Measurements from ENCODE around the gene XDH. TPM values are rescaled to one million over a fixed set of nuclear protein-coding genes. Genes with fewer than 3 reads are reported as not detected.

Gene XDH
- total and polyA plus RNA-seq, 4 experiments from 2014 or later, result not detected

DNA sequence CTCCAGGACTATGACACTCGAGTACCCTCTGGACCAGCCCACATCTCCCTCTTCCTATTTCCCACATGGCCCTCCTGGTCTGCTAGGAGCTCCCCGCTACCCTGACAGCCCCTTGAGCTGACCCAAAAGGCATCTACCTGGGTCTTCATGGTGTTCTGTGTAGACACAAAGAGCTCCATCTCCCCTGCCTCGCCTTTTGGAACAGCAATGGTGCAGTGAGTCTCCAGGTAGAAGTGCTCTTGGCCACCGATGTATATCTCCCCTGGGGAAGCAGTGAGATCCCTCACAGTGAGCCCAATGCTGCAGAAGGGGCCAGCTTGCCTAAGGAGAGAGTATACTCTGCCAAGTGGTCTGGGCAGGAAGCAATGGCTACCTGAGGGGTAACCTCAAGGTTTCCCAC lies 47.8 kb downstream of the XDH start:
- Mint-ChIP-seq H3K27ac (no peak overlapping the region), H3K36me3 (no peaks in the 10 kb centered on the region), H3K27me3 (peaks cover 2 to 4% of the 10 kb centered on the region in 2 donors), H3K4me3 (no peak overlapping the region), H3K4me1 (no peaks in the 10 kb centered on the region), H3K9me3 (no peaks in the 10 kb centered on the region)
- CTCF ChIA-PET (ENCODE audit: partially characterized antibody), result no interaction called here
- no peak overlapping the region for H3K27ac ChIP-seq (ENCODE audit: low read depth, low read length)
- POLR2A ChIA-PET (ENCODE audit: partially characterized antibody), result no interaction called here
- H3K4me1 ChIP-seq (ENCODE audit: insufficient read depth, low read length), result no peaks in the 10 kb centered on the region
- H3K36me3 ChIP-seq (ENCODE audit: insufficient read depth, low read length), result no peaks in the 10 kb centered on the region
- intact Hi-C loops (cut with micrococcal nuclease), result no loop called here
- no peaks in the 10 kb centered on the region for H3K9me3 ChIP-seq (ENCODE audit: control insufficient read depth in 1 of 2, low read length in 2 of 2)
- H3K27me3 ChIP-seq (ENCODE audit: insufficient read depth, low read length), result no peaks in the 10 kb centered on the region
- no peak overlapping the region for H3K4me3 ChIP-seq (ENCODE audit: low read length in 2 of 2)
- no peak for DNase-seq

DNA sequence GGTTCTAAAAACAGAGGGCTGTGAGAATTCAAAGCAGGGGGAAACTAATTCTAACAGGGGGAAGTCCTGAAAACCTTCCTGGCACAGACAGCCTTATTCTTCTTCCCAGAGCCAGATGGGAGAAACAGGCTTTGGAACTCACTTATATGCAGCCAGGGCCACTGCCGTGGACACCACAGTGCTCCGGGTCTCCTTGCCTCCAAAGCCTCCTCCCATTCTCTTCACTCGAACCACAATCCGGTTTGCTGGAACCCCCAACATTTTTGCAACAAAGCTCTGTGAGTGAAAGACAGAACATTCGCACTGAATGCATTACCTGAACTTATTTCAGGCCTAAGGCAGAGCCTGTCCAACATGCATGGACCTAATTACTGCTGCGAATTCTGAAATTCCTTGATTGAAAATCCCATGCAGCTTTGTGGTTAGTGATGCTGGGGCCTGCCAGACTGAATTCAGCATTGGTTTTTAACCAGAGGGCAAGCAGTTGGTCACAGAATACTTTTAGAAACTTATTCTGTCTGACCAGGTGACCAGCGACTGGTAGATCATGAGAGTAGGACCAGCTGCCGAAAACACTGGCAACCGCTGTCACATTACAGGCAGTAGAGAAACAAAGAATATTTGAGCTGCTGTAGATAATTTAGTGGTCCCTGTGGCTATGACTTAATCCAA lies 48.6 kb downstream of the XDH start:
- POLR2A ChIA-PET (ENCODE audit: partially characterized antibody), result no interaction called here
- no peaks in the 10 kb centered on the region for H3K27me3 ChIP-seq (ENCODE audit: insufficient read depth, low read length)
- H3K36me3 Mint-ChIP-seq, result no peaks in the 10 kb centered on the region
- intact Hi-C loops (cut with micrococcal nuclease), result no loop called here
- no peak overlapping the region for H3K27ac ChIP-seq (ENCODE audit: low read depth, low read length)
- peaks cover 2 to 4% of the 10 kb centered on the region in 2 donors for H3K27me3 Mint-ChIP-seq
- no peaks in the 10 kb centered on the region for H3K4me1 Mint-ChIP-seq
- DNase-seq, result no peak
- no peaks in the 10 kb centered on the region for H3K36me3 ChIP-seq (ENCODE audit: insufficient read depth, low read length)
- H3K9me3 Mint-ChIP-seq, result no peaks in the 10 kb centered on the region
- no peak overlapping the region for H3K27ac Mint-ChIP-seq
- H3K4me3 Mint-ChIP-seq, result no peak overlapping the region
- H3K4me1 ChIP-seq (ENCODE audit: insufficient read depth, low read length), result no peaks in the 10 kb centered on the region
- no peak overlapping the region for H3K4me3 ChIP-seq (ENCODE audit: low read length in 2 of 2)
- no peaks in the 10 kb centered on the region for H3K9me3 ChIP-seq (ENCODE audit: control insufficient read depth in 1 of 2, low read length in 2 of 2)
- CTCF ChIA-PET (ENCODE audit: partially characterized antibody), result no interaction called here

GRCh38 chr2:31365348-31365747 lies 49.2 kb downstream of the XDH start:
- Mint-ChIP-seq H3K27ac (no peak overlapping the region), H3K4me1 (no peaks in the 10 kb centered on the region), H3K36me3 (no peaks in the 10 kb centered on the region), H3K9me3 (no peaks in the 10 kb centered on the region), H3K27me3 (peaks cover 2 to 8% of the 10 kb centered on the region in 2 donors), H3K4me3 (no peak overlapping the region)
- H3K27me3 ChIP-seq (ENCODE audit: insufficient read depth, low read length), result no peaks in the 10 kb centered on the region
- intact Hi-C loops (cut with micrococcal nuclease), result no loop called here
- H3K27ac ChIP-seq (ENCODE audit: low read depth, low read length), result no peak overlapping the region
- H3K9me3 ChIP-seq (ENCODE audit: control insufficient read depth in 1 of 2, low read length in 2 of 2), result no peaks in the 10 kb centered on the region
- no peaks in the 10 kb centered on the region for H3K4me1 ChIP-seq (ENCODE audit: insufficient read depth, low read length)
- POLR2A ChIA-PET (ENCODE audit: partially characterized antibody), result no interaction called here
- H3K4me3 ChIP-seq (ENCODE audit: low read length in 2 of 2), result no peak overlapping the region
- CTCF ChIA-PET (ENCODE audit: partially characterized antibody), result no interaction called here
- DNase-seq, result no peak
- H3K36me3 ChIP-seq (ENCODE audit: insufficient read depth, low read length), result no peaks in the 10 kb centered on the region

DNA sequence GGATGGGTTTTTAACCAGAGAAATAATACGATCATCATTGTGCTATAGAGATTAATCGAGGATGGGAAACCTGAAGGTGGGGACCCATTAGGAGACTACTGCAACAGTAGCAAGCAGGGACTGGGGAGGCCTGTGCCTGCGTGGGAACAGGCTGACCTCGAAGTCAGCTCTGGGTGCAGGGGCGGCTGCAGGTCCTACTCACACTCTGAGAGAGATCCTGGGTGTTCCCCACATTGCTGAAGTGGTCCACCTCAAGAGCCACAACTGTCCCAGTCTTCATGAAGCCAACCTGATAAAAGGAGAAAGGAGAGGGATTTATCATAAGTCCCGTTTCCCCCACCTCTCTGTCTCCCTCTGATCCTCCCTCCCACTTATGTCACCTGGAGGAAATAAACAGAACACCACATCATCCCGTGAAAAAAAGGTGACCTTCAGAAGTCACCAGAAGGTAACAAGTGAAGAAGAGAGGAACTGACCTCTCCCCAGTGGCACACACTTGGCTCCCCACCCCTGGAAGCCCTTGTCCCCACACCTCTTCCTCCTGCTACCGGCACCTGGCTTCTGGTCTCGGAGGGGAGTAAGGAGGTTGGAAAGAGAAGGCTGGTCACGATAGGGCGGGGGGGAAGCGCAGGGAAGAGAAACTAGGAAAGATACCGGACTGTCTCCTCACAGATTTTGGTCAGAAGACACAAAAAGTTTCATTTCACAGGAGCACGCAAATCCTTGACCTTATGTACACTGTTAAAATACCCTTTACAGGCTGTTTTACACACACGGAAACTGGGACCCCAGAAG lies 50.4 kb downstream of the XDH start:
- peak overlapping the region in 1 of 7 donors; percentile 44 for H3K27ac Mint-ChIP-seq
- no peaks in the 10 kb centered on the region for H3K4me1 Mint-ChIP-seq
- CTCF ChIA-PET (ENCODE audit: partially characterized antibody), result no interaction called here

GRCh38 chr2:31362581-31362980 lies 52.0 kb downstream of the XDH start:
- no peak for DNase-seq
- intact Hi-C loops (cut with micrococcal nuclease), result no loop called here
- Mint-ChIP-seq H3K27ac (no peak overlapping the region), H3K4me1 (no peaks in the 10 kb centered on the region), H3K27me3 (peaks cover 8 to 10% of the 10 kb centered on the region in 2 donors), H3K4me3 (no peak overlapping the region), H3K36me3 (no peaks in the 10 kb centered on the region), H3K9me3 (peaks cover 0 to 2% (median 0%) of the 10 kb centered on the region in 8 donors)
- H3K9me3 ChIP-seq (ENCODE audit: control insufficient read depth in 1 of 2, low read length in 2 of 2), result no peaks in the 10 kb centered on the region
- H3K36me3 ChIP-seq (ENCODE audit: insufficient read depth, low read length), result no peaks in the 10 kb centered on the region
- H3K4me3 ChIP-seq (ENCODE audit: low read length in 2 of 2), result no peak overlapping the region
- ChIA-PET CTCF (ENCODE audit: partially characterized antibody) (no interaction called here), POLR2A (ENCODE audit: partially characterized antibody) (no interaction called here)
- H3K27ac ChIP-seq (ENCODE audit: low read depth, low read length), result no peak overlapping the region
- no peaks in the 10 kb centered on the region for H3K27me3 ChIP-seq (ENCODE audit: insufficient read depth, low read length)
- no peaks in the 10 kb centered on the region for H3K4me1 ChIP-seq (ENCODE audit: insufficient read depth, low read length)

More for the DNA sequence above, 50.4 kb downstream of the XDH start:
- H3K27ac ChIP-seq (ENCODE audit: low read depth, low read length), result no peak overlapping the region
- peaks cover 5 to 8% of the 10 kb centered on the region in 2 donors for H3K27me3 Mint-ChIP-seq
- H3K4me3 ChIP-seq (ENCODE audit: low read length in 2 of 2), result no peak overlapping the region
- H3K4me1 ChIP-seq (ENCODE audit: insufficient read depth, low read length), result no peaks in the 10 kb centered on the region
- no peak overlapping the region for H3K4me3 Mint-ChIP-seq
- peaks cover 0 to 2% (median 0%) of the 10 kb centered on the region in 8 donors for H3K9me3 Mint-ChIP-seq
- H3K27me3 ChIP-seq (ENCODE audit: insufficient read depth, low read length), result no peaks in the 10 kb centered on the region
- no peaks in the 10 kb centered on the region for H3K9me3 ChIP-seq (ENCODE audit: control insufficient read depth in 1 of 2, low read length in 2 of 2)
- no peak for DNase-seq
- POLR2A ChIA-PET (ENCODE audit: partially characterized antibody), result no interaction called here
- intact Hi-C loops (cut with micrococcal nuclease), result no loop called here
- no peaks in the 10 kb centered on the region for H3K36me3 ChIP-seq (ENCODE audit: insufficient read depth, low read length)
- no peaks in the 10 kb centered on the region for H3K36me3 Mint-ChIP-seq

GRCh38 chr2:31359229-31359628 lies 55.3 kb downstream of the XDH start:
- no peaks in the 10 kb centered on the region for H3K4me1 Mint-ChIP-seq
- no peak overlapping the region for H3K4me3 ChIP-seq (ENCODE audit: low read length in 2 of 2)
- H3K27me3 ChIP-seq (ENCODE audit: insufficient read depth, low read length), result peaks cover under 1% of the 10 kb centered on the region
- no peak for DNase-seq
- peaks cover 0 to 9% (median 3%) of the 10 kb centered on the region in 8 donors for H3K9me3 Mint-ChIP-seq
- no peak overlapping the region for H3K27ac ChIP-seq (ENCODE audit: low read depth, low read length)
- POLR2A ChIA-PET (ENCODE audit: partially characterized antibody), result no interaction called here
- intact Hi-C loops (cut with micrococcal nuclease), result no loop called here
- H3K9me3 ChIP-seq (ENCODE audit: control insufficient read depth in 1 of 2, low read length in 2 of 2), result no peaks in the 10 kb centered on the region
- H3K27me3 Mint-ChIP-seq, result peaks cover 20 to 24% of the 10 kb centered on the region in 2 donors
- no peak overlapping the region for H3K27ac Mint-ChIP-seq
- H3K36me3 ChIP-seq (ENCODE audit: insufficient read depth, low read length), result no peaks in the 10 kb centered on the region
- H3K4me3 Mint-ChIP-seq, result no peak overlapping the region
- H3K4me1 ChIP-seq (ENCODE audit: insufficient read depth, low read length), result no peaks in the 10 kb centered on the region
- CTCF ChIA-PET (ENCODE audit: partially characterized antibody), result no interaction called here
- H3K36me3 Mint-ChIP-seq, result no peaks in the 10 kb centered on the region

GRCh38 chr2:31354837-31355236 lies 59.7 kb downstream of the XDH start:
- Mint-ChIP-seq H3K27me3 (peaks cover 21 to 35% of the 10 kb centered on the region in 2 donors), H3K27ac (no peak overlapping the region), H3K4me3 (no peak overlapping the region), H3K4me1 (no peaks in the 10 kb centered on the region), H3K36me3 (no peaks in the 10 kb centered on the region), H3K9me3 (peaks cover 0 to 9% (median 4%) of the 10 kb centered on the region in 8 donors)
- DNase-seq, result no peak
- ChIA-PET CTCF (ENCODE audit: partially characterized antibody) (interaction anchor here (0.6 kb wide), 1 partner anchor 706 kb away, joined by 3 read pairs; no protein-coding TSS in a partner anchor), POLR2A (ENCODE audit: partially characterized antibody) (no interaction called here)
- Histone ChIP-seq H3K36me3 (ENCODE audit: insufficient read depth, low read length) (no peaks in the 10 kb centered on the region), H3K27ac (ENCODE audit: low read depth, low read length) (no peak overlapping the region), H3K9me3 (ENCODE audit: control insufficient read depth in 1 of 2, low read length in 2 of 2) (no peaks in the 10 kb centered on the region), H3K4me1 (ENCODE audit: insufficient read depth, low read length) (no peaks in the 10 kb centered on the region), H3K27me3 (ENCODE audit: insufficient read depth, low read length) (peaks cover 3% of the 10 kb centered on the region), H3K4me3 (ENCODE audit: low read length in 2 of 2) (no peak overlapping the region)
- intact Hi-C loops (cut with micrococcal nuclease), result no loop called here

All from CD4-positive, alpha-beta memory T cell (primary cell).